COLO829 (cell line): ENCODE results near the gene GCA.
A peak's percentile ranks its signal among the peaks of the same experiment; 100 is the strongest.

Experiments used
- DNase-seq: peaks from one replicate; pipeline ENCODE4 v3.0.0; 2012; ENCODE audit warnings: low spot score

Gene GCA

GRCh38 chr2:162328424-162329157 is 15.3 kb upstream of the GCA start:
- no peak for DNase-seq

GRCh38 chr2:162330881-162331280 is 13.1 kb upstream of the GCA start:
- DNase-seq, result no peak

- DNase-seq, result peak; percentile 29
These were observed 10.0 kb upstream of the GCA start for GRCh38 chr2:162333968-162334367.

DNA sequence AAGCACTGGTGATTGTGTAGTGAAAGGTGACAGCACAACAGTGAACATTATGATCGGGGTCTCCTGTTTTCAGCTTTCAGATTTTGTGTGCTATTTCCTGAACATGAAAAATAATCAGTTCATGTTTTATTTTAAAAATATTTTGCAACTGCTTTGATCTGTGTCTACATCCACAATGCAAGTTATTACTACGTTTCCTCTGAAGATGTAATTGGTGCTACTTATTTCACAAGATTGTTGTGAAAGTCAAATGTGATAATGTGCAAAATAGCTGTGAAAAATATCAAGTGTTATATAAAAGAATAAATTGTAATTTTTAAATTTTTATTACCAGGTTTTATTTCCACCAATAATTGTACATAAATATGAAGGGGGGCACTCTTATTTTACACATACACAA is 6.1 kb upstream of the GCA start:
- no peak for DNase-seq

GRCh38 chr2:162340822-162341221 is 3.1 kb upstream of the GCA start:
- no peak for DNase-seq

DNA sequence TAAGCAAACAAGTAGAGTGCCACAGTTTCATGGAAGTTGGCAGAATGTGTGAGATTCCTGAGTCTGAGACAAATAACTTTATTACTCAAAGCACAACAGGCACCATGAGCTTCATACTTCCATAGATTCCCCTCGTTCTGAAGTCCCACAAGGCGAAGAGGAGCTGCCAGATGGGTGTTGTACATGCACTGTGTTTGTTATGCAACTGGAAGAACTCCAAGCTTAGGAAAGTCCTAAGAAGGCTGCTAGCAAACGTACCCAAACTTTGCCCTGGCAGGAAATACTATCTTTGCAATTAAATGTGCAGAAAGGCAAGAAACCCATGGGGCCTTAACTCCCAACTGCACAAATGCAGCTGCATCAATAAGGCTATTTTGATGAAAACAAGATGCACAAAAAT is 1.6 kb upstream of the GCA start:
- DNase-seq, result no peak

DNA sequence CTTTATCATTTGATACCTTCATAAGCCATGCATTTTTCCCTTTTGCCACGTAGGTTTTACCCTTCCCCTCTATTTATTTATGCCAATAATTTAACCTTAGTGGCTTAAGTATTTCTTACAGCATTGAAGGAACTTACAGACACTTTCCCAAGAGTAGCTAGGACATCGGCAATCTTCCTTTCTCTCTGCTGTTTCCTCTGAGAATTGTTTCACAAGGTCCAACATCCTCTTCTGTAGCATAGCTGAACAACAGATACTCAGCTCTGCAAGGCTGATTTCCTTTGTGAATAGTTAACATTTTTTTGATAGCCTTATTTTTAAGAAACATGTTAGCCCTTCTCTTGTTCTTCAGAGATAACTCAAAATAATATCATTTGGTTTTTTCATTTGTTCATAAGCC is 1.1 kb upstream of the GCA start:
- no peak for DNase-seq

DNA sequence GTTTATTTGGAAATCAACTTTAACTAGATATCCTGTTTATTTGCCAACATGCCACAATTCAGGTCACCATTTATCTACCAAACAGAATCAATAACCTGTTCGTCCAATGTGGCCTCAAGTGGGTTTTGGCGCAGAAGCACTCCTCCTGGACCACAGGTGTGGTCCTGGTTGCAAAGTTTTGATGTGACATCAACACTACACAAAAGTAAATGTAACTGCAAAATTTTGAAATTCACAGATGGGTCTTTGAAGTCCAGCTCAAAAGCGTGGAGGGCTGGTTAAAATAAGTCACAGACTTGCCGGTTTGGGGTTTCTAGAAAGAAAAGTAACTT is 474 bp upstream of the GCA start:
- DNase-seq, result no peak

GRCh38 chr2:162344617-162344950 is 652 bp downstream of the GCA start:
- DNase-seq, result no peak

DNA sequence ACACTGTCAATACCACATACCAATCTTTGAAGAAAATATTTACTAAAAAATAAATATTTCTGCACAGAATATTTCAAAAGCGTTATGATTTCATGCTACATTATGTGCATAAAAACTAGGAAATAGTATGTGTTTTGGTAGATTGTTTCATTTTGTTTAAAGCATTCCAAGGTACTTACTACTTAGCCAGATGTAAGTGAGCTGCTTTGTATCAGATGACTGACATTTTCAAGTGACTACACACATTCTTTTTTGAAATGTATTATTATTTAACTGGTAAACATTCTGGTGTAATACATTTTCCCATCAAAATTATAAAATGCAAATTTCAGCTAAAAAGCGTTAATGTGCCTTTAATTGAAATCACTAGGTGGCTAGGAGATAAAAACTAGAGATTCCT is 21.5 kb downstream of the GCA start:
- DNase-seq, result no peak

DNA sequence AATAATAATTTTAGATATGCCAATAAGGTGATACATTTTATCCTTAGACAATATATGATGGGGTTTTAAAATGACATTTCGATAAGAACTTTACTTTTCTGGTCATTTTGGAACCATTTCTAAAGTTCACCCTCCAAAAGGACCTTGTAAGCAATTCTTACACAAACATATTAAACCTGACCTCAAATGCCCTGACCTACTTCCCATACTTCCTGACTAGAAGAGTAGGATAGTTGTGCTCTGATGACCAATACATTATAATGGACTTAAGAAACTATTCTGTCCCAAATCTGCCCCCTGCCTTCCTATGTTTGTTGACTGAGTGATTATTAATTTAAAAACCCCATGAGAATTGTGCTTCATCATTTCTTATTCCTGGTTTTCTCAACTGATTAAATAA is 24.6 kb downstream of the GCA start:
- DNase-seq, result peak; percentile 28

GRCh38 chr2:162369551-162369950 is 25.6 kb downstream of the GCA start:
- no peak for DNase-seq

GRCh38 chr2:162370931-162371330 is 27.0 kb downstream of the GCA start:
- peak; percentile 49 for DNase-seq

- DNase-seq, result no peak
These were observed 28.9 kb downstream of the GCA start for GRCh38 chr2:162372818-162373217.

DNA sequence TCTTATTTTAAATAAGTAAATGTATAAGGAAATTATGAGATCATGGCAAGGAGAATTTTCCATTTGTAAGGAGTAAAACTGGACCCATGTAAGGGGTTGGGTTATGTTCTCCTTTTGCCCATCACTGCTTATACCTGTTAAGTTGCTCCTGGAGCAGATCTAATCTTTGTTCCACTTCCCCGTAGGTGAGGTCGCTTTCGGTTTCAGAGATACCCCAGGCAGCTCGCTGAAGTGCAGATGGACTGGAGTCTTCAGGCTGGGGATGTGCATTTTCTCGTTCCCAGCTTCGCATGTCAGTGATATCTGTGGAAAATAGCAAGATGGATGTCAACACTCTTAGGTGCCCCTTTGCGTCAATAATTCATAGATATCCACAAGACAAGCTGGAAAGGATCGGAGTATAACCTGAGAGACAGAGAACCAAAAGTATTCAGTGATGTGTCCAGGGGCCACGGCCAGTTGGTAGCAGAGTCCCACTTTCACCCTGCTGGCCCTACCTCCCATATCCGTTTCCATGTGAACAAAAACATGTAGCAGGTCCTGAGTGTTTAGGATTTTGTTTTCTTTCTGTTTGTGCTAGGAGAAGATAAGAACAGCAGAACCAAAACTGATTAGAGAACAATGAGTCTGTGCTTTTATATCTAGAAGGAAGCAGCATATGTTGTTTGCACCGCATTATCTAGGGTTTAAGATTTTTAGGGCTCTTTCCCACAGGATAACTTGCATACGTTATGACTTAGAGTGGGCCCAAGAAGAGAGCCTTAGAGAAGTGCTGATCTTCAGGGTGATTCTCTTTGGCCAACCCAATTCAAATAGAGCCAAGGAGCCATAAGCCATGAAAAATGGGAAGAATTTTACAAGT is 36.0 kb downstream of the GCA start:
- DNase-seq, result no peak

- DNase-seq, result no peak
These were observed 37.9 kb downstream of the GCA start for GRCh38 chr2:162381851-162382250.

- no peak for DNase-seq
These were observed 38.3 kb downstream of the GCA start for GRCh38 chr2:162382278-162382677.

DNA sequence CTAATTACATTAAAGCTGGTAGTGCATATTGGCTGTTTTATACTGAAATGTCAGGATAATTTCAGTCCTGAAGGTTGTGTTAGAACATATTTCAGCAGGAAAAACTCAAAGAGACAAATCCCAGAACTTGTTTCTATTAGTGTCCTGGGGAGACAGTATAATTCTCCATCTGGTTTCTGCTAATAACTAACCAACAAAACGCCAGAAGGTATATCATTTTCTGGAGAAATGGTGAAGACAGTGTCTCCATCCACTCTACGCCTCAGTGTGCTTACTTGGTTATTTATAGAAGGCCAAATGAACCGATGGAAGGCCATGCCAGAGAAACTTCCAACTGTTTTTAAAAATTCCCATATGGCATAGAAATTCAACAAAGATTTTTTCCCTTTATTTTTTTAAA is 41.6 kb downstream of the GCA start:
- DNase-seq, result no peak

- DNase-seq, result no peak
These were observed 46.9 kb downstream of the GCA start for GRCh38 chr2:162390801-162391200.

DNA sequence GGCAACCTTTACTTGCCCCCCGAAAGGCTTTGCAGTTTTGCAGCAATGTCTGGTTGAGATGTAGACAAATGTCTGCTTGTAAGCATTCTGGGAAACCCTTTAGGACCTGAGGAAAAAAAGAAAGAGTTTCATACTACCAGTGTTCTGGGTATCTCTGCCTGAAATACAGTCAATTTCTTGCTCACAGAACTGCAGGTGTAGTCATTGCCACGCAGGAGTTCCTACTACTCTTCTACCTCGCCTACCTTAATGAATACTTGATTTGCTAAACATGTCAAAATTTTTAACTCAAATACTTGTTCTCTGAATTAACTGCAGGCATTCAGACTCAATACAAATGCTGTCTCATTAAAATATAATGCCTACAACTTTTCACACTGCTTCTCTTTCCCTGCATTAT is 56.4 kb downstream of the GCA start:
- no peak for DNase-seq

DNA sequence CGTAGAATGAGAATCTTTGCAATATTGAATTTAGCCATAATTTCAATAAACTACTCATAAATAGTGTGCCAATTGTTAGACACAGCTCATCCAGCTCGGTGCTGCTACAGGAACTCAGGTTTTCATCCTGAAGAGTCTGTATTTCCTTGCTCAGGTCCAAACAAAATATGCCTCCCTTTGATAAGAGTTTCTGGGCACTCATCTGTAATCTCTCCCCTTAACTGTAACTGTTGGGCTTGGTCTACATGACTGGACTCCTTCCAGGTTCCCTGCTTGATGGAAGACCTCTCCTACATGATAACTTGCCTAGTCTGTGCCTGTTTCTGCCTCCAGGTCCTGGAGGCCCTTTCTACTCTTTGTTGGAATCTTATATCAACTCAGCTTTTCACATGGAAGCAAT is 57.9 kb downstream of the GCA start:
- DNase-seq, result no peak

DNA sequence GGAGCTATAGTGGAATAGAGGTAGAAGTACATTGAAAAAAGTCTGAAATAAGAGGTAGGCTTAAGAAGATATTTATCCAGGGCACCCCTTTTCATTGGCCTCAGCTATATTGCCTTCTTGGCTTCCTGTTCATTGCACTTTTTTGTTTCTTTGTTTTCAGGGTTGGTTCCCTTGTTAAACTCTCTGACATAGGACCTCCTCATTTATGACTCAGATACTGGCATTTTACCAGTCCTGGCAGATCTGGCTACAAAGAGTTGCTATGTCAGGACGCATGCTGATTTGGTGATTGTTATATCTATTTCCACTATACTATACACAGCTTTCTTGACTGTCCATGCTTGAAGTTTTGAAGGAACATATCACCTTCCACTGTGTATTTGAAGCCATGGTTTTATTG is 60.0 kb downstream of the GCA start:
- DNase-seq, result peak; percentile 70
